Heart left ventricle (tissue), 13 donors: ENCODE results near the gene SYNPO2.

Source experiments
- CTCF ChIP-seq, 12 donors: fragments of 200-600 bp; sonication (generic) in 4 of 12; IDR thresholded peaks; one replicate each; pipeline versions ENCODE4 v1.5.0 to v1.8.0; 2018 to 2022; ENCODE audit warnings: antibody characterized with exemption in 12 of 12, mild to moderate bottlenecking in 5 of 12
- POLR2A ChIP-seq, 2 donors: fragments of 450-650 bp; IDR thresholded peaks; one replicate each; pipeline ENCODE4 v1.6.1; 2017; ENCODE audit warnings: antibody characterized with exemption in 2 of 2, mild to moderate bottlenecking in 2 of 2, moderate library complexity in 2 of 2
- donor health status: ischemic (EF 13 %, LVEDD 7.1; RV severe dilation, severe dysfunction).
- donor health status: DM: no; HTN: yes; CAD: no.
- donor health status: DM: no; HTN: no; CAD: no.
- donor health status: ischemic (EF 25% LVEDD 6.9; RV normal size, moderate dysfunction).
- donor health status: ischemic (EF 25% LVEDD 5.7; RV mildly dilated, moderate dysfunction).
- donor health status: ischemic (EF 35%, LVEDD 5.7; RV mildly dilated, moderate dysfunction).
- donor health status: nonischemic (EF 11% LVEDD 7.7; RV severe dilation, severe dysfunction).
- donor health status: DM: yes; HTN: yes; CAD: no.
- donor health status: PGD.
- donor health status: ischemic (EF 29% LVEDD 5.4; RV normal size, mild dysfunction).
- donor health status: nonischemic (EF 23%, LVEDD 6.1; RV moderate dilation, normal function).

DNA sequence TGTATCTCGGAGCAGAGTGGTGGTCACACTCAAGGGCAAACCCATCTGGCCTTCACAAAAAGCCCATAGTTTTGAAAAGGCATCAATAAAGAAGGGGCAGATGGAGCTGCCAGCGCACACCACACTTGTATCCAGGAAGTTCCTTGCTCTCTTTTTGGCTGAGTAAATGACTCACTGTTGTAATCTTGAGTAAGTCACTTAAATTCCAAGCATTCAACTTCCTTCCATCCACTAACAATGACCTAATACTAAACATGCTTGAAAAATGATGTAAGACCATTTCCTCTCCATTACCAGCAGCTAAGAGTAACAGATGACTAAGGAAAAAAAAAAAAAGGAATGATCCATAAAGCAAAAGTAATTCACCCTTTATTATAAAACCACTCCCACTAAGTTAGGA is 214.6 kb downstream of the SYNPO2 start:
- TF ChIP-seq CTCF (IDR thresholded peaks at IDR 0.05) = no peak
- peak in 1 of 2 donors; percentile 17 for TF ChIP-seq POLR2A (IDR thresholded peaks at IDR 0.05)
